OCI-M1 (cell line): Measurements from ENCODE around the gene IFFO2.

Experiments used
- DNase-seq: peaks from one replicate; lab custom pipeline; 2025; lab: John Stamatoyannopoulos, UW

IFFO2 gene

GRCh38 chr1:18950401-18951026 lies 6.0 kb downstream of the IFFO2 start:
- DNase-seq, result no peak

DNA sequence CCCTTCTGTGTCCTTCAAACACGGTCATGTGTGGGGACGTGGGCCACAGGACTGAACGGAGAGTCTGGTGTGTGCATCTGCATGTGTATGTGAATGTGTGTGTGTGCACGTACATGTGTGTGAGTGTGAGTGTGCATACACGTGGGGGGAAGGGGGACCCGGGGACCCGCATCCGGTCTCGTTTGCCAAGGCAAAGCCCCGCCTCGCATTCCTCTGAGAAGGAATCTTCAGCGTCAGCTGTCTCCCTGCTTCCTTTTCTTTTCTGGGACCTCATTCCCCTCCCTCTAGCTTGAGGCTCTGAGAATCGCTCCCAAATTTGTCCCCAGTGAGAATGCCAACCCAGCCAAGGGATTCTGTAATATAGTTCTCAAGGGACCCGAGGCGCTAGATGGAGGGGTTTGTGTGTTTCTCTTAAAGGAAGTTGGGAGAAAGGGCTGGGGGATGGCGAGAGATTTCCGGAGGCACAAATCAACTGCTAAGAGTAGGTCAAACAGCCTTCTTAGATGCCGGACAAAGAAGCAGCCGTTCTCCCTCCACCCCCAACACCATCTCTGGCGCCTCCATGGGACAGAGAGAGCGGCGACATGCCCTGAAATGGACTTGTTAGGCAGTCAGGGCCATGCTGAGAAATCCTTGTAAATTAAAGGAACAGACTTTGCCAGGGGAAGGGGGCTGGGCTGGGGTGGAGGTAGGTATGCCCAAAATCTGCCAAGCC lies 6.6 kb downstream of the IFFO2 start:
- no peak for DNase-seq

- no peak for DNase-seq
Measured at GRCh38 chr1:18948913-18949685, 7.4 kb downstream of the IFFO2 start.

DNA sequence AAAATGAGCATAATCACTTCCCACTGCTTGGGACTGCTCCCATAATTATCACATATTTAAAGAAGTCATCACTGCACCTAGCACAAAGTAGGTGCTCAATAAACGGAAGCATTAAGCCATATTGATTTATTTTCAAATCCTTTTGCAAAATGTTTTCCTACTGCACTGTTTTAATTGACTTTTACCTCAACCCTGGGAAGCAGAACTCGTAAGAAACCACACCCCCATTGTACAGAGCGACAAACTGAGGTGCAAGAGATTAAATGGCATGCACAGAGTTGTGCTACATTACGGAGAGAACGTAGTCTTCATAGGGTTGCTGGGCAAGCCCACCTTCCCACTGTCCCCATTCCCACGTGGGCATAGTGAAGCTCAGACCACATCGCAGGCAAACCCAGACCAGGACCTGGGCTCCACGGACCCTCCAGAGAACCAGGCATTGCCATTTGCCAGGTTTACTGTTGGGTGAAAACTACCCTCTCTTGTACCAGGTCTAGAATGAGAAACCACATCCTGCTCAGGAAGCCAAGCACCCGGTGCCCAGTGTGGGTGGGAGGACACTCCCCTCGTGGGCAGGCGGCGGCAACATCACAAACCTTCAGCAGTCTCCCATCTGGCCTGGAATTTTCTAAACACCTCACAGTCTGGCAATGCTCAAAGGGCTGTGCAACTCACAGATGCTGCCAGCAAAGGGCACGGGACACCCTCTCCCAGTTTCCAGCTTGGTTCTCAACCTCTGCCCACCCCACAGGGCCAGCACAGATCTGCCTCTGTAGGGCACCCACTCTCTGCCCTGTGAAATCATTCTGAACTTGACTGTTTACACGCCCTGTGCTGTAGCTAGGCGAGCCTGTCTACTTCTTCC lies 8.2 kb downstream of the IFFO2 start:
- no peak for DNase-seq

DNA sequence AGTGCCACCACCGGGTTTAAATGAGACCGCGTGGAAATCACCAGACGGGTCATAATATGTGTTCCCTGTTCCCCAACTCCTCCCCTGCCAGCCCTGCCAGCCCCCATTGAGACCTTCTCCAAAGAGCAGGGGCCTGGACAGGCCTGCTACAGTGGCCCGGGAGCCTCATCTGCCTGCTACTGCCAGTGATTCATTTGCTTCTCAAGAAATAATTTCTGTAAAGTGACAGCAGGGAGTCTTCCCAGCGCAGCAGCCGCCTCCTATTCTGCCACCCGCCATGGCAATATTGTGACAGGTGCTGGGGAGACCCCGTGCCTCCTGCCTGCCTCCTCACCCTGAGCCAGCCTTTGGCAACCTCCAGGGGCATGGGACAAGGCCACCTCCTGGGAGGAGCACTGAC lies 8.9 kb downstream of the IFFO2 start:
- DNase-seq, result no peak

DNA sequence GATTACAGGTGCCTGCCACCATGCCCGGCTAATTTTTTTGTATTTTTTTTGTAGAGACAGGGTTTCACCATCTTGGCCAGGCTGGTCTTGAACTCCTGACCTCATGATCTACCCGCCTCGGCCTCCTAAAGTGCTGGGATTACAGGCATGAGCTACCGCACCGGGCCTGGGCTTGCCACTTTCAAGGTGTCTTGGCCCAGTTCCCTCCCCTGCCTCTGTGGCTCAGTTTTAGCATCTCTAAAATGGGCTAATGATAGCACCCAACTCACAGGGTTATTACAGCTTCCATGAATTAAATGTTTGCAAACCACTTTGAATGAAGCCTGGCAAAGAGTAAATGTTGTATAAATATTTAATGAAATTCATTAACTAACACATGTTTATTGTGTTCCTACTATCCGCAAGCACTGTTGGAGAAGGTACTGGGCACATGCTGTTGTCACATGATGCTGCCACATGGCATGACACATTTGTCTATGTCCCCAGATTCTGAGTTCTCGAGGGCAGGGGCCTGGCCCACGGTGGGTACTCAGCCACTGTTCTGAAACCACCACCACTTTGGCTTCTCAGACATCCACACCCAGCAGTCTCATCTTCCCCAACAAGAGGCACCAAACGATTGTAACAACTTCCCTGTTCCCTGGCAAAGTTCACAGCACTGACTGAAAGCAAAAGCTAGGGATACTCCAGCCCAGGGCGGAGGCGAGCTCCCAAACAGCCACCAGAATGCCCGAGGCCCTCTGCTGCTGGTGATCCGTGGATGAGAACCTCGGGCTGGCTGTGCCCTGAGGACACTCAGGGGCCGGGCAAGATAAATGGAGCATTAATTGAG lies 9.7 kb downstream of the IFFO2 start:
- DNase-seq, result no peak

DNA sequence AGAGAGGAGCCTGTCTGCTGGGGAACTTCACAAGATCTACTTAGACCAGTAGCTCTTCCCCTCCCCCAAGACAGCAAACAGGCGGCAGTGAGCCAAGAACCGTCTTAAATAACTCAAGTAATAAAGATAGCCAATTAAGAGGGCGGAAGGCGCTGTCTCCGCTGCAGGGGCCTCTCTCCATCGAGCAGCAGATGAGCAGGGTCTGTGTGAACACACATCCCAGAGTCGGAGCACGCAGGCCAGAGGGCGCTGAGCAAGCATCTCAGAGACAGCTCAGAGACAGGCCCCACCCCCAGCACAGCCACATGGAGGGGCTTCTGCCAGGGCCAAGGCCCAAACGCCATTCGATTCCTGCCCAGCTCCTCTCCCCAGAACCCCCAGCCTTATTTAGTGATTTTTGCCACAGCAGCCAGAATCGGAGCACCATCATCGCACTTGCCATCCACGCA lies 11.1 kb downstream of the IFFO2 start:
- no peak for DNase-seq

DNA sequence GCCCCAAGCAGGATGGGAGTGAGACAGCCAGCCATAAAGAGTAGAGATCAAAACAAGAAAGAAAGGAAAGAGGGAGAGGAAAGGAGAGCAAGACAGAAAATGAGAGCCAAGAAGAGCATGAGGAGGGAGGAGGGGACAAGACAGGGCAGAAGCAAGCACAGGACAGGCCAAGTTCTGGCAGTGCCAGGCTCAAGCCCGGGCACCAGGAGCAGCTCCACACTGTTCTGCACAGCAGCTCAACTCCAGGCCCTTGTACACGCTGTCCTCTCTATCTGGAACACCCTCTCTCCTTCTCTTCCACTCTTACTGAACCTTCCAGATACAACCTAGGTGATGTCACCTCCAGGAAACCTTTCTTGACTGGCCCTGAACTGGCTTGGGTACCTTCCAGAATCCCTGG lies 11.7 kb downstream of the IFFO2 start:
- no peak for DNase-seq

DNA sequence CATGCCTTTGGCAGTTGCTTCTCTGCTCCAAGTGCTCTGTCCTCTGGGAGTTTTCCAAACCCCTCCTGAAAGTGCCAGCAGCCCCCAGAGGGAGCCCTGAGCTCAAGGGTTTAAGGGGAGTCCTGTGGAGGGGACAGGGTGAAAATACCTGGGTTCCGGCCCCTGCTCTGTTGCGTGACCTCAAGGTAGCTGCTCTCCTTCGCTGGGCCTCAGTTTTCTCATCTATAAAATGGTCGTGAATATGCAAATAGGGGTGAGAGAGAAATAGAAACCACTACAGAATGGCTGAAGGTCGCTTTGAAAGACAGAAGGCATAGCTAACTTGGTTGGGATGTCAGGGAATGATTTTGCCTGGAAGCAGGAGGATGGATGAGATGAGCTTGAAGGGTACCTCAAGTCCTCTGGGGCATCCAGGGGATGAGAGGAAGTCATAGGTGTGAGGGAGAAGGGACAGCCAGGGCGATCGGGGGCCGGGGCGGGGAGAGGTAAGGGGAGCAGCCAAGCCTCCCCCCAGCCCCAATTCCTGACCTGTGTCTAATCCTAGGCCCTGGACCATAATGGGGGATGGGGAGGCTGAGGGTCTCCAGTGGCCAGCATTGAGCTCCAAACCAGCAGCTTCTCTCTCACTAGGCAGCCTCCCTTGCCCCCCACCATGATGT lies 12.4 kb downstream of the IFFO2 start:
- no peak for DNase-seq

DNA sequence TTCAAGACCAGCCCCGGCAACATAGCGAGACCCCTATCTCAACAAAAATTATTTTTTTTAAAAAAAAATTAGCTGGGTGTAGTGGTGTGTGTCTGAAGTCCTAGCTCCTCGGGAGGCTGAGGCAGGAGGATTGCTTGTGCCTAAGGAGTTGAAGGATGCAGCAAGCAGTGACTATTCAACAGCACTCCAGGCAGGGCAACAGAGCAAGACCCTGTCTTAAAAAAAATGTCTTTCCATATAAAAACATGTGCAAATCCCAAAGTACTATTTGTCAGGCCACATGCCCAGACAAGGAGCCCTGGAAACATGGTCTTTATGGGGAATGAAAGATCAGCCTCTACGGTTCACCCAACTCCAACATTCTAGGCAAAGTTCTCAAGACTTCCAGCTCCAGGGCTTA lies 13.3 kb downstream of the IFFO2 start:
- DNase-seq, result no peak

GRCh38 chr1:18942340-18942739 lies 14.1 kb downstream of the IFFO2 start:
- DNase-seq, result no peak

DNA sequence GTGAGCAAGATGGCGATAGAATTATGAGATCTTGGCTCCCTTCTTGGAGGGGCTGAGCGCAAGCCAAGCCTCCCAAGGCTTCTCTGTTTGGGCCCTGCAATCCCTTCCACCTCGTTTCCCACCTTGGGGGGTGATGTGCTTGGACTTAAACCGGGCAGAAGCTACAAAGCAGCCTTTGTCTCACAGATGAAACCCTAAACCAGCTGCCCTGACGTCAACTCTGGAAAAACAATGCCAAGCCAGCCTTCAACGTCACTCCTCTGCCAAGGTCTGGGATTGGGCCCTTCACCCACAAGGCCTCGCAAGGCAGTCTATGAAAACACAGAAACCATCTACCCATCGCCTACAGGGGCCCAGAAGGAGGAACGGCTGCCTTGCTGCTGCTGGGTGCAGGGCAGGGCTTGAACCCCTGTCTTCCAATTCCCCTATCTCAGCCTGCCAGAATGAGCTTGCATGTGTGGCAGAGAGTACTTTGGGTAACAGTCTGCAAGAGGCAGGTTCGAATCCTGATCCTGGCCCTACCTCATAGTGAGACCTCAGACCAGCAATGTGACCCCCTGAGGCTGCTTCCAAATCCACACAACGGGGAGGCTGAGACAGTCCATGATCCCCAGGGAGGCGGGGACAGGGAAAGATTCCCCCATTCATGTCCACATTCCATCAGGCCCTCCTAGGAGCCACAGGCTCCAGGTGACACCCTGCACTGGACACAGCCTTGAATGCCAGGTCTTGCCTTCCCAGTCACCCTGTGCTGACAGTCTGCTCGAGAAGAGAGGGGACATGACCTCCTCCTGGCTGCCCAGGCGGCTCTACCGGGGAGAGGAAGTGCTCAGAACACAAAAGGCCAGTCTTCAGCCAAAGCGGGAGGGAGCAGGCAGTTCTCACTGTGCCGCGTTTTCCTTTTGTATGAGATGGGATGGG lies 15.0 kb downstream of the IFFO2 start:
- DNase-seq, result no peak

DNA sequence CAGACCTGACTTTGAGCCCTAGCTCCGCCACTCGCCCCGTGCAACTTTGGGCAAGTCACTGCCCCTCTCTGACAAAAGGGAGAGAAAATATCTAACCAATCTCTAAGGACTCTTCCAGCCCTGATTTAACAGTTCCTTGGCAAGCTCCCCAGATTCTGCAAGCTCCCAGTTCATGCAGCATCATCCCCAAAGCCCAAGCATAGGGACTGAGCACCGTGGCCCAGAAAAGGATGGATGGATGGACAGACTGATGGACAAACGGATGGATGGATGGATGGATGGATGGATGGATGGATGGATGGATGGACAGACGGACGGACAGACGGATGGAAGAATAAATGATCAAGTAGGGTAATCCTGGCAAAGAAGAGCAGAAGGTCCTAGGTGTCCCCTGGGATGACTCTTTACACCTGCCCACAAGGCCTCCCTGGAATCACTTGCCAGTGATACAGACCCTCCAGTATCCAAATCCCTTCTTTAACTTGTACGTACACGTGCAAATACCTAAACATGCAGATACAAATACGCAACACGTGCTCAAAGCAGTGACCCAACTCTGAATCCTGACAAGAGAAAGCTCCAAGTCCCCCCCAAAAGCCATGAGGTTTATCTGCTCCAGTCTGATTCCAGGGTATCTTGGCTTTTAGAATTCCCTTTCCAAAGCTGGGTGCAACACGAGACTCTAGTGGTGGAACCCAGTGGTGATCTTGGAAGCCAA lies 16.0 kb downstream of the IFFO2 start:
- DNase-seq, result no peak

DNA sequence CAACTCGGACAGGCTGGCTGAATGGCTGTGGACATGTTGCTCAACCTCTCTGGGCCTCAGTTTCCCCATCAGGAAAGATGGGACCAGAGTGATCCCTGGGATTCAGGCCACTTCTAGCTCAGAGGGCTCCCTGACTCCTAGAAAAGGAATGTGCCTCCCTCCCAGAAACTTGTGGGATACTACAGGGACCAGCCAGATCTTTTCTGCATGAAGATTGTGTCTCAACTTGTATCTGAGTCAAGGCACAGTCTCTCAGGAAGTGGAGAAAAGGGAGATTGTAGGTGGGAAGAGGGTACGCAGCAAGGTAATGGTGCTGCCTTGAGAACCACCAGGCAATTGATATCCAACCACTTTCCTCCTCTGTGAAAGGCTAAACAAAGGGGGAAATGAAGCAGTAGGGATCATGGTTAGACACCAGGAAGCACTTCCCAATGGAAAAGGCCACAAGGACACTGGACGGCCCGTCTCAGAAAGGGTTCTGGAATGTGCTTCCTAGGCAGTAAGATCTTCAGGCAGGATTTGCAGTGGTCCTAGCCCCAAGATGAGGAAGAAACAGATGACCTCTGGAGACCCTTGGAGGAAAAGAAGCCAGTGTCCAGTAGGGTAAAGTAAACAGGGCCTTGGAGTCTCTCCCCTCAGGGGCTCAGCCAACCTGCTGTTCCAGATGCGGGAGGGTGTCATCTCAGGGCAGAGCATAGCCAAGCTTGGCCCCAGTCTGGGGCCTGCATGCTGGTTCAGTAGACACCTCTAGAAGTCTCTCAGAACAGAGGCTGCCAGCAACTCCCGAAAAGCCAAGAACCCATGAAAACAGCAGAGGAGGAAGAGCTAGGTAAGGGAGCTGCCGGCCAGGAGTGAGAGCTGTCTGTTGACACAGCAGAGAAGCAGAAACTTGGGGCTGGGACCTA lies 16.8 kb downstream of the IFFO2 start:
- DNase-seq, result no peak

GRCh38 chr1:18938707-18939070 lies 17.8 kb downstream of the IFFO2 start:
- DNase-seq, result no peak

DNA sequence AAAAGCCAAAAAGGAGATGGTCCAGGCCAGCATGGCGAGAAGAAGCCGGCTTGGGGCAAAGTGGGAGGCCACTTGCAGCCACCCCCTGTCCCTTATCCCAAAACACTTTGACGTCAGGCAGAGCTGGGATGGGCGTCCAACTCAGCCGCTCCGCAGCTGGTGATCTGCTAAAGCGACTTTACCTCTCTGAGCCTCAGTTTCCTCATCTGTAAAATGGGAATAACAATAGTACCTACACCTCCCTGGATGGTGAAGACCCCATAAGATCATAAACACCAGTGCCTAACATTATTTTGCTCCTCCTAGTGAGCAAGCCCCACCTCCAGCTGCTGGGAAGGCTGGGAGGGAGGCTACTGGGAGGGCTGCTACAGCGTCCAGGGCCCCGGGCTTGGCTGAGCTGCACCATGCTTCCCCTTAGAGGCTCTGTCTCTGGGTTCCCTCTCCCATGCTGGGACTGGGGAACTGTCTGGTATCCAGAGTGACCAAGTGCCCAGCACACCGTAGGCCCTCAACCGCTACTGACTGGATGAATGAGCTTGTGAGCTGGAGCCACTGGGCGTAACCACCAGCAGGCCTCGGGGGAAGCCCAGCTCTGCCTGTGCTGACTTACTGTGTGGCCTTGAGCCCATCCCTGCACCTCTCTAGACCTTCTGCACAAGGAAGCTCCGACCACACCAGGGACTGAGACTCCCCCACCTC lies 18.3 kb downstream of the IFFO2 start:
- DNase-seq, result no peak

DNA sequence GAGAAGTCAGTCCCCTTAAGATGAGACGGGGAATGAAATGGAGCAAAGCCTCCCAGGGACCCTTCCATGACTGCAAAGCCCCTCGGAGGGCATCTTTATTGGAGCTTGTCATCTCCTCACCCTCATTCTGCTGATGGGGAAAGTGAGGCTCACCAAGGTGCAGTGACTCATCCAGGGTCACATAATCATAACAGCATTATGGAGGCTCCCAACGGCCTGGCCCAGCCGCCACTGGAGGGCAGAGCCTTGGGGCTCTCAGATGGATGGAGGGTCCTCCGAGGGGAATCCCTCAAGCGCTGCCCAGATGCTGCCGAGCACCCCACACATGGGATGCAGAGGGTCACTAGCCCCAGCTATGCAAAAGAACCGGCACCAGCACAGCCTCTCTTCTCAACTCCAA lies 18.9 kb downstream of the IFFO2 start:
- no peak for DNase-seq
